ENCODE data around the gene DOCK1.

Gene DOCK1

GRCh38 chr10:127428385-127428980 lies 523.3 kb downstream of the DOCK1 start:
- no peak for DNase-seq (ENCODE audit: low read depth)

DNA sequence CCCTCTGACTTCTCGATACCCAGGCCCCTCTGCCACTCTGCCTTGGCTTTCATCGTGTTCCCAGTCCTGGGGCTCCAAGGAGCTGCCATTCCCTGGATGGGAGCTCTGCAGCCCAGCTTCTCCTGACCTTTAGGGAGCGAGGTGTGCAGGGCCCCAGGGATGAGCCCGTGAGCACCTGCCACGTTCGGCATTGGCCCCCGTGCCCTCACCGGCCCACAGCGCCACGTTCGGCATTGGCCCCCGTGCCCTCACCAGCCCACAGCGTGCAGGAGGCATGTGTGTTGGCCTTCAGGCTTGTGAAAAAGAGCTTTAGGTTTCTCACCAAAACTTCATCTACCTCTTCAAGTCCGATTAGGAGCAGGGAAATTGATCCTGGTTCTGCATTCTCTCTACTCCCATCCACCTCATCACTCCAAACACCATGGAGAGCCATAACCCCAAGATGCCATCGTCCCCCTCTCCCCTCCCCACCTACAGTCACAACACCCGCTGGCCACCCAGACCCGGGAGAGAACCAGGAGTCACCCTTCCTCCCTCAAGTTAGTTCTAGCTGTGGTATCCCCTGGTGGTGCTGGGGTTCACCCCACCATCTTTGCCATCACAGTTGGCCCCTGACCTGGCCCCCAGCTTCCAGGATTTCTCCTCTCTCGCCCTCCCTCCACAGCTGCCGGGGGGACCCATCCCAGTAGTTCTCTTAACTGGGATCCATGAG lies 524.5 kb downstream of the DOCK1 start:
- no peak for DNase-seq (ENCODE audit: low read depth)

GRCh38 chr10:127431525-127431924 lies 526.3 kb downstream of the DOCK1 start:
- DNase-seq (ENCODE audit: low read depth), result no peak

DNA sequence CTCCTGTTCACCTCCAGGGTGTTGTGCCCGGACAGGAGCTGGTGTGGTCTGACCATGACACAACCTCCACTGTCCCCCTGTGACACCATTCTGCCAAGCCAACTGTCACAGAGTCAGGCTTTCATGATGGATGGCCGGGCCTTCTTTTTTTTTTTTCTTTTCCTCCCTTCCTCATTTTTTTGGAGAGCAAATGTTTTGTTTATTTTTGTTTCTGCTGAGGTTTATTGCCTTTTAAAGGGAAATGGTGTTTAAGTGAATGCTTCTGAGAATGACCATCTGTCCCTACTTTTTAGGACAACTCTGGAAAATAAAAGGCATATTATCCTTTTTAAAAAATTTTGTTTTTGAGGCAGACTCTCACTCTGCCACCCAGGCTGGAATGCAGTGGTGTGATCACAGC lies 528.8 kb downstream of the DOCK1 start:
- DNase-seq (ENCODE audit: low read depth), result no peak

DNA sequence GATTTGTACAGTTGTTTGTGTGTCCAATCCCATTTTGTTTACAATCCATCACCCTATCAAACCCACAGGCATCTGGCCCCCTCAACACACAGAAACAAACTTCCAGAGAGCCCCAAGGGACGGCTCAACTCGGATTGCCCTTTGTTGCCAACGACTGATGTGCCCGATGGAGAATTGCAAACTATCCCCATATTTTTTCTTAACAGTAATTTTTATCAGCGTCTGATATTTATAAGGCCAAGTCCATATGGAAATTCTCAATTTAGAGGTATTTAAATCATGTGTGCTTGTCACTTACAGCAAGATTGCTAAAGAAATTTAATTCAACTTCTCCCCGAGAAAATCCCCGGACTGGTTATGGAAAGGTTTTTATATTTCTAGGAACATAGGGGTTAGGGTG lies 530.0 kb downstream of the DOCK1 start:
- no peak for DNase-seq (ENCODE audit: low read depth)

- DNase-seq (ENCODE audit: low read depth), result no peak
These were observed 535.1 kb downstream of the DOCK1 start for GRCh38 chr10:127440371-127440770.

DNA sequence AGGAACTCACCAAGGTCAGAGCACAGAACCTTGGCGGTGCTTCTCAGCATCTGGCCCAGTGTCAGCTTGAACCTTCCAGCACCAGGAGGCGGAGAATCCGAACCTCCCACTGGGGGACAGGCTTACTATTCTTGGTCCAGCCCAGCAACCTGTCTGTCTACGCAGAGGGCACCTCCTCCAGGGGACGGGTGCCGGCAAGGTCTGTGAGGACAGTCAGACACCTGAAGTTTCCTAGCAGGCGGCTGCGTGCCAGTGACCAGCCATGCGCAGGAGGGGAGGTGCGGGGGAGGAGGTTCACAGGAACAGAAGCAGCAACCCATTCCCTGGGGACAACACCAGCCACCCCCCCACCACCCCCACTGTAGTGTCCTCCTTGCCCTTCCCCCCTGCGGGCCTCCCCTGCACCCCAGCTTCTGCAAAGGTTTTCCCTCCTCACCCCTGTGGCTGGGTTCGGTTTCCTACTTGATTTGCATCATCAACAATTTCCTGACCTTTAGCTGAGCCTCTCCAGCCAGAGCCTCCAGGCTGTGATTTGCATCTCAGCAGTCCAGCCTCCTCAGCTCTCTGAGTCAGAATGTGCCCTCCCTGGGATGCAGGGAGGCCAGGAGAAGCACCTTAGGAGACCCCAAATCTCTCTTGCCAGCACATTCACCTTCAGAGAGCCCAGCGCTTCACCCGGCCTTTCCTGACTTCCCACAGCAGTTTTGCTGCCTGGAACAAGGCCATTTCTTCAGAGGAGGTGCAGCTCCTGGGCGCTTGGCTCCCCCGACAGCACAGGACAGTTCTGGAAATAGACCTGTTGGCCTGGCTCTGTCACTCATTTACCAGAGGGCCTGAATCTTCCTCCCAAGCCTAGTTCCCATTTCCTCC lies 536.4 kb downstream of the DOCK1 start:
- no peak for DNase-seq (ENCODE audit: low read depth)

DNA sequence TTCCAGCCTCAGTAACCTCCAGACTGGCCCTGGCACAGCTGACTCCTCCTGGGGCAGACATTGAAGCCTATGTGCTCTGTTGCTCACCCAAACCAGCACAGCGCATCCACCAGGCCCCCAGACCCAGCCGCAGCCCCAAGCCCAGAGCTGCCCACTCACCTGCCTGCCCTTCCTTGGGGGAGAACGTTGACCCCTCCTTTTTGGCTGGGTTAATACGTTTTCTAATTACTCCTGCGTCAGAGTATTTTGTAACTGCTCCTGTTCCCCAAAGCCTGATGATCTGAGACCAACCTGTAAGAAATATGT lies 536.9 kb downstream of the DOCK1 start:
- no peak for DNase-seq (ENCODE audit: low read depth)

DNA sequence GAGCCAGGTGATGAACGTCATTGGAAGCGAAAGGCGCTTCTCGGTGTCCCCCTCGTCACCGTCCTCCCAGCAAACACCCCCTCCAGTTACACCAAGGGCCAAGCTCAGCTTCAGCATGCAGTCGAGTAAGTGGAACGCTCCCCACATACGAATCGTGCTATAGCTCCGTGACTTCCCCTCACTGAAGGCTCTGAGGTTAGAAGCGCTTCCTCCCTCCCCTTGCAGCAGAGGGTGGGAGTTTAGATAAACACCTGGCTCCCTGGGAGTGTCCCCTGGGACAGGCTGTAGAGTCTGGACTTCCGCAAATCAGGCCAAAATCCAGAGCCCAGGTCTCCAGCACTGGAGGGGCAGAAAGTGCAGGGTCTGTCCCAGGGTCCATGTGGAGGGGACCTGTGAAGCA lies 538.9 kb downstream of the DOCK1 start:
- DNase-seq (ENCODE audit: low read depth), result no peak

- no peak for DNase-seq (ENCODE audit: low read depth)
These were observed 542.0 kb downstream of the DOCK1 start for GRCh38 chr10:127447197-127447596.

DNA sequence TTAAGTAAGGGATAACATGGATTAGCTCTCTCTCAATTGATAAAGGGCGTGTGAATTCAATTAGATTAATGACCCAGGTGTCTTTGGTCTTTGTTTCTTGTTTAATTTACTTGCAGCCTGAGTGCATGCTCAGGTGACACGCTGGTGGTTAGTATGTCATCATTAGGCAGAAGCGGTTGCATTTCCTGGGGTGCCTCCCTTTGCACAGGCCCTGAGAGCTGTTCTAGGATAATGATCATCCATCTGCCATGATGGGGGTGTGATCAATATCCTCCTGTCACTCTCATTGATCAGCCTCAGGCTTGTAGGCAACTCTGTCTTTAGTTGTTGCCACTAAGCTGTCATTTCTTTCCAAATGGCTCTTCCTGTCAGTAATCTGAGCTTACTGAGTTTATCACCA lies 544.3 kb downstream of the DOCK1 start:
- no peak for DNase-seq (ENCODE audit: low read depth)

- no peak for DNase-seq (ENCODE audit: low read depth)
These were observed 545.4 kb downstream of the DOCK1 start for GRCh38 chr10:127450644-127451043.

DNA sequence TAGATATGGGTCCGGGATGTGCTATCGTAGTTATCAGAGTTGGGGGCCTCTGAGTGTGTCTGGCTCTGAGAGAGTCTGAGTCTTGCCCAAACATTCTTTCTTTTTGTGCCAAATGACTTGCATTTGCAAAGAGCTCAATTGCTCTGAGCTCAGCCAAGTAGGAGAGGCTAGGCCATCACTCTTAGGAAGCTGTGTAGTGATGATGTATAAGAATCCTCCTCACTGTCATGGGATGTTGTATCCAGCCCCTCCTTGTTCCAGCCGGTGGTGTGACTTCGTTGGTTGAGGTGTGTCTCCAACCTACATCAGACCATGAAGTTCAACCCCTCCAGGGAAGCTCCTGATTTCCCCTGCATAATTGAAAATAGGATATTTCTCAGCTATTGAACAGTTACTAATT lies 546.4 kb downstream of the DOCK1 start:
- no peak for DNase-seq (ENCODE audit: low read depth)

DNA sequence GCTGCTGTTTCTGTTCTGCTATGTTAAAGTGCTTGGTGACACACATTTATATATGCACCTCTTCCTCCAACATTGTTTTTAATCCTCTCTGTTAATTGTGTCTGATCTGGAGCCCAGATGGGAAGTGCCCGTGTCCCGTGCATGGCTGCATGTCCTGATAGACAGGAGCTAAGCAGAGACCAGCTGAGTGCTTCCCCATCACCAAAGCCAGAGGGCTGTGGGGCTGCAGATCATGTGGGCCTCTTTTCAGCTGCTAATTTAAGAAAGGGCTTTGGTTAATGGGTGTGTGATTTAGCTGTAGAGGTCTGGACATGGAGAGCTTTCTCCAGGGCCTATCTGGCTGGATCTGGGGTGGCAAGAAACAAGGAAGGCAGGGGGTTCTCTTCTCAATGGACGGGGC lies 547.3 kb downstream of the DOCK1 start:
- no peak for DNase-seq (ENCODE audit: low read depth)

GRCh38 chr10:127453706-127454105 lies 548.5 kb downstream of the DOCK1 start:
- no peak for DNase-seq (ENCODE audit: low read depth)

DNA sequence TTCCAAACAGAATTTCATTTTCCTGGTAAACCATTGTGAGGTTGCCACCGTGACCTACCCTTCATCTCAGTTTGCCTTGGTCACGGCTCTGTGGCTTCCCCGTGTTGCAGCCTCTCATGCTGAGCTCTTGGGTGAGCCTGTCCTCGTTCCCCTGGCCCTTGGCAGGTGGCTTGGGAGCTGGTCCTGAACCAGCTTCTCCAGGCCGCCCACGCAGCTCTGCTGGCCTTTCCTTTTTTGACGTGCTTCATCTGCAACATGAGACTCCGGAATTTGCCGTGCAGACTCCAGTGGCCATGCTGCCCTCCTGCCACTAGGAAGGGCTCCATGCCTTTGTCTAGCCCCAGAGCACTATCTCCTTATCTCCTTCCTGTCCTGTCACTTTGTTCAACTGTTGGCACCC lies 550.9 kb downstream of the DOCK1 start:
- no peak for DNase-seq (ENCODE audit: low read depth)

DNA sequence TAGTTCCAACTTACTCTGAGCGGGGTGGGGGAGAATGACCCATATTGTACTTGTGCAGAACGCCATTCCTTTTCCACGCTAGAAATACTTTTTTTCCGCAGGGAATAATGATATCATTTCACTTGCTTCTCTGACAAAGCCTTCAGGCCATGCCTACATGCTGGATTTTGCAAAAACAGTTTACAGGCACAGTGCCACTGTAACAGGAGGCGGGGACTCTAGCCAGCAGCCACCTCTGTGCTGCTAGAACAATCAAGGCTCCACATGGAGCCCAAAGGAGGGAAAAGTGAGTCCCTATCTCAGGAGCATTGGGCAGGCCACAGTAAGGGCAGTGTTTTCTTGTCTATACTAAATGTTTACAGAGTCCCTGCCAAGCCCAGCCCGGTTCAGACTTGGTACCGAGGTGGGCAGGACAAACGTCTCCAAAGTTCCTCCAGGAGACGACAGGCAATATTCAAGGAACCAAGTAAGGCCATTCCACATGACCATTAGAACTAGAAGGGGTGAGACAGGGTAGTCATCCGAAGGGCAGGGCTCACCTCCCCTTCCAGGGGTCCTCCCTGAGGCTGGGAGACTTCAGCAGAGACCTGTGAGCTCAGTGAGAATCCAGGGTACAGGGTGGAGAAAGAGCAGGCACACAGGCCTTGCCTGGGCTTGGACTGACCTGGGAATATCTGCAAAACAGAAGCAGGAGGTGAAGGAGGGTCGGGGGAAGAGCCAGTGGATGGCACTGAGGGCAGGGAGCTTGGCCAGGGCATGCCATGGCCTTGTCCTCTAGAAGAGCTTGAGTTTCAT lies 553.0 kb downstream of the DOCK1 start:
- DNase-seq (ENCODE audit: low read depth), result no peak

GRCh38 chr10:127458829-127459228 lies 553.6 kb downstream of the DOCK1 start:
- DNase-seq (ENCODE audit: low read depth), result no peak

DNA sequence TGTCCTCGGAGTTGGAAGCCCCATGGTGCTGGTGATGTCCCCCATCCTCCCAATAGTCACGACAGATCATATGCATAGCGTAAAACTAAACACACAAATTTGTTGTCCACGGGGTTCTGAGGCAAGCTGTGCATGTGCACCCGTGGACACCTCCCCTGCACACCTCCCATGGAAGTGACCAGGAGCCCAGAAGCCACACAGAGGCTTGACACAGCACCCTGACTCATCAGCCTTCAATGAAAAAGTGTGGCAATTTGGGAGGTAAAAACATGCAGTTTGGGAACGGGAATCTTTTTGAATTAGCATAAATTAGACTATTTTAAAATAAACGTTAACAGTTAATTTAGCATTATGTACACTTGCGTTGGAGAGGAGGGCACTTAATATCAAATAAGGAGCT lies 554.7 kb downstream of the DOCK1 start:
- DNase-seq (ENCODE audit: low read depth), result no peak

DNA sequence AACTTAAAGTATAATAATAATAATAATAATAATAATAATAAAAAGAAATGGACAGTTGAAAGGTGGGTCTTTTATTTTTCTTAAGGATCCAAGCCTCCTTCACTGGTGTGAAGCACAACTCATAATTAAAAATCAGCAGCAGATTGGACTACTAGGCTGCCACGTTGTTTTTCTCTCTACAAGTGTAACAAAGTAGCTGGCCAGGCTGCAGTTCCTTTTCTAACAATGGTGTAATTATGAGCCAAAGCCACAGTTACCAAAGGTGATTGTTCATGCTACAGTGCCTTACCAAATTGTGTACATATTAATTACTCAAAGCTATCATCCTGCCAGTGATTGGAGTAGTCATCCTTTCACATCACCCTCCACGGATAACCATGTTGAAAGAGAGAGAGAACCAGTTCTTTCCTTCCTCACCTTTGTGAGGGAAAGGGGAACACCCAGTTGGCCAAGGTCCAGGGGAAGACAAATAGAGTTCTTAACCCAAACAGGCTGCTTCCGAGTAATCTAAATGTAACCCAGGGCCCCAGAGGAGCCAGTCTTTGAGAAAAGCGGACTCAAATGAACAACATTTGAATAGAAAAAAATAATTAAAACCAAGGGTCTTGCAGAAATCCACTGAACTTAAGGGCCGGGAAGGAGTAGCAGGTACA lies 557.5 kb downstream of the DOCK1 start:
- DNase-seq (ENCODE audit: low read depth), result no peak

- no peak for DNase-seq (ENCODE audit: low read depth)
These were observed 558.3 kb downstream of the DOCK1 start for GRCh38 chr10:127463548-127463947.

GRCh38 chr10:127464561-127464960 lies 559.3 kb downstream of the DOCK1 start:
- DNase-seq (ENCODE audit: low read depth), result no peak

Measured in HS-27A (cell line).